GM13977 (cell line): ENCODE measurements around the gene DR1.
A peak's percentile ranks its signal among the peaks of the same experiment; 100 is the strongest.

Source experiments
- DNase-seq: peaks from one replicate; pipeline ENCODE4 v3.0.0; 2012; ENCODE audit warnings: low spot score
- in situ Hi-C: fragments of 300-500 bp; cut with MboI; formaldehyde crosslinking; loops from one replicate; pipeline ENCODE4 v1.12.0; 2022; ENCODE audit warnings: low sequenced_read_pairs, low pct_unique_long_range_greater_than_20kb, mixed read lengths, inconsistent platforms; ENCODE audit not compliant: unreplicated experiment
- TF ChIP-seq, protein P1 (sequence below): IDR thresholded peaks from 2 replicates; pipeline ENCODE4 v1.5.1; 2012; ENCODE audit warnings: mild to moderate bottlenecking, control low read depth; ENCODE audit not compliant: insufficient read depth; ENCODE audit errors: extremely low read depth, missing control alignments

Gene DR1

GRCh38 chr1:93399781-93400180, 54.1 kb downstream of the DR1 start:
- TF ChIP-seq, protein P1, sequence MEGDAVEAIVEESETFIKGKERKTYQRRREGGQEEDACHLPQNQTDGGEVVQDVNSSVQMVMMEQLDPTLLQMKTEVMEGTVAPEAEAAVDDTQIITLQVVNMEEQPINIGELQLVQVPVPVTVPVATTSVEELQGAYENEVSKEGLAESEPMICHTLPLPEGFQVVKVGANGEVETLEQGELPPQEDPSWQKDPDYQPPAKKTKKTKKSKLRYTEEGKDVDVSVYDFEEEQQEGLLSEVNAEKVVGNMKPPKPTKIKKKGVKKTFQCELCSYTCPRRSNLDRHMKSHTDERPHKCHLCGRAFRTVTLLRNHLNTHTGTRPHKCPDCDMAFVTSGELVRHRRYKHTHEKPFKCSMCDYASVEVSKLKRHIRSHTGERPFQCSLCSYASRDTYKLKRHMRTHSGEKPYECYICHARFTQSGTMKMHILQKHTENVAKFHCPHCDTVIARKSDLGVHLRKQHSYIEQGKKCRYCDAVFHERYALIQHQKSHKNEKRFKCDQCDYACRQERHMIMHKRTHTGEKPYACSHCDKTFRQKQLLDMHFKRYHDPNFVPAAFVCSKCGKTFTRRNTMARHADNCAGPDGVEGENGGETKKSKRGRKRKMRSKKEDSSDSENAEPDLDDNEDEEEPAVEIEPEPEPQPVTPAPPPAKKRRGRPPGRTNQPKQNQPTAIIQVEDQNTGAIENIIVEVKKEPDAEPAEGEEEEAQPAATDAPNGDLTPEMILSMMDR = no peak
- no peak for DNase-seq
- in situ Hi-C loops = no loop called here

GRCh38 chr1:93408203-93408602, 62.5 kb downstream of the DR1 start:
- DNase-seq = no peak
- TF ChIP-seq, protein P1 = no peak
- in situ Hi-C loops = no loop called here

DNA sequence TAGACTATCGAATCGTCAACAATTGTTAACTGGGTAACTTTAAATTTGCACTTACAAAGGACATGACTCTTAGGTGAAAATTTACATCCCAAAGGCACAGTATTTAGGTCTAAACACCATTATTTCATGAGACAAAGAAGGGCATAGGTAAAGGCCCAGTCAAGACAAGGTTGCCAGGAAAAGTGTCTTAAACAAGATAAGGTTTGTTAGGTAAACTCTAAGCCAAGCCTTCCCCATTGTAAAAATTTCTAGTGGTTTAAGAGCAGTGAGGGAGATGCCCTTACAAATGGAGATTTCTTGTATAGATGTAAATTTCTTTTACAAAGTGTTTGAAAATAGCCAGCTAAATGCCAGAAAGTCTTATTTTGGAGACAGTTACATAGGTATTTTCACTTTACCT, 65.3 kb downstream of the DR1 start:
- DNase-seq = no peak
- TF ChIP-seq, protein P1 = no peak
- in situ Hi-C loops = no loop called here

DNA sequence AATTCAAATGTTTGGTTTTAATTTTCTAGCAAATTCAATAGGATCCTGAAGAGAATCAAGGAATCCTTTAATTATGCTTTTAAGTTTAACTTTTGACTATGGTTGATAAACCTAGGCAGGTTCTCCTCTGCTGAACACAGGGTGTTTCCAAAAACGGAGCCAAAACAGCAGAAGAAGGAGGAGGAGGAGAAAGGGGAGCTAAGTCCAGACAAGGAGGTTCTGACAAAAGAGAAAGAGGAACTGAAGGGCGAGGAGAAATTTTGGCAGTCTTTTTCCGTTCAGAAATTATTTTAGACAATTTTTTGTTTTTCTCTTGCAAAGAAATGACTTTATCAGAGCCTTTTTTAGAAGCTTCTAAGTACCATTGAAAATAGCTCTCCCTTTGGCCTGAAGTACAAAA, 69.0 kb downstream of the DR1 start:
- in situ Hi-C loops = no loop called here
- TF ChIP-seq, protein P1 = no peak
- DNase-seq = peak; percentile 13

DNA sequence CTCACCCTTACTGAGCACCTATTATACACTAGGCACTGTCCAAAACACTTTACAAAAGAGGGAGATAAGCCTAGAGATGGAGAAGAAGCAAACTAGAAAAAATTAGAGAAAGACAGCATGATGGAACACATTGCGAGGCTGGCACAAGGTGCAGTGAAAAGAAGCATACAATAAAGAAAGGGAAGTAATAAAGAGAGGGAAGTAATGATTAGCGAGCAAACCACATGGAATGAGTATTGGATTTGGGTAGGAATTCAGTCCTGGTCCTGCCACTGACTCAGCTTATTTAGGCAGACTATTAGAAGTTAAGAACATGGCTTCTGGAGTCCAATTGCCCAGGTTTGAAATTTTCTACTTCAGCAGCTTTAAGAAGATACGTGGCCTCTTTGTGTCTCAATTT, 69.6 kb downstream of the DR1 start:
- TF ChIP-seq, protein P1 = no peak
- in situ Hi-C loops = no loop called here
- DNase-seq = no peak

- TF ChIP-seq, protein P1 = no peak
- in situ Hi-C loops = no loop called here
- DNase-seq = no peak
Observed at GRCh38 chr1:93416183-93416582, 70.5 kb downstream of the DR1 start.
